ENCODE results near the gene GPD2. TPM values are rescaled to one million over a fixed set of nuclear protein-coding genes. Genes with fewer than 3 reads are reported as not detected.
"Not testable (repeated sequence)": the region's sequence is repeated elsewhere in the genome, so short reads cannot be mapped to it uniquely, and the experiment has no call there.

The GPD2 gene
- total RNA-seq, 1 donor from 2014 or later, result 49.5 TPM

GRCh38 chr2:156513219-156513618 is 77.0 kb downstream of the GPD2 start:
- H3K9me3 Mint-ChIP-seq (ENCODE audit: low read depth), result no peaks in the 10 kb centered on the region
- DNase-seq (ENCODE audit: low spot score, unreplicated experiment), result no peak
- H3K27me3 Mint-ChIP-seq, result no peaks in the 10 kb centered on the region
- peaks cover 14% of the 10 kb centered on the region for H3K36me3 Mint-ChIP-seq (ENCODE audit: insufficient read depth)
- no peak overlapping the region for H3K4me3 Mint-ChIP-seq (ENCODE audit: low read depth)
- H3K27ac Mint-ChIP-seq, result no peak overlapping the region
- TF ChIP-seq, protein P1, sequence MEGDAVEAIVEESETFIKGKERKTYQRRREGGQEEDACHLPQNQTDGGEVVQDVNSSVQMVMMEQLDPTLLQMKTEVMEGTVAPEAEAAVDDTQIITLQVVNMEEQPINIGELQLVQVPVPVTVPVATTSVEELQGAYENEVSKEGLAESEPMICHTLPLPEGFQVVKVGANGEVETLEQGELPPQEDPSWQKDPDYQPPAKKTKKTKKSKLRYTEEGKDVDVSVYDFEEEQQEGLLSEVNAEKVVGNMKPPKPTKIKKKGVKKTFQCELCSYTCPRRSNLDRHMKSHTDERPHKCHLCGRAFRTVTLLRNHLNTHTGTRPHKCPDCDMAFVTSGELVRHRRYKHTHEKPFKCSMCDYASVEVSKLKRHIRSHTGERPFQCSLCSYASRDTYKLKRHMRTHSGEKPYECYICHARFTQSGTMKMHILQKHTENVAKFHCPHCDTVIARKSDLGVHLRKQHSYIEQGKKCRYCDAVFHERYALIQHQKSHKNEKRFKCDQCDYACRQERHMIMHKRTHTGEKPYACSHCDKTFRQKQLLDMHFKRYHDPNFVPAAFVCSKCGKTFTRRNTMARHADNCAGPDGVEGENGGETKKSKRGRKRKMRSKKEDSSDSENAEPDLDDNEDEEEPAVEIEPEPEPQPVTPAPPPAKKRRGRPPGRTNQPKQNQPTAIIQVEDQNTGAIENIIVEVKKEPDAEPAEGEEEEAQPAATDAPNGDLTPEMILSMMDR (IDR thresholded peaks at IDR 0.05; ENCODE audit: unreplicated experiment), result no peak
- peaks cover 5% of the 10 kb centered on the region for H3K4me1 Mint-ChIP-seq (ENCODE audit: low read depth)

- H3K4me1 Mint-ChIP-seq (ENCODE audit: low read depth), result peaks cover 5% of the 10 kb centered on the region
- TF ChIP-seq, protein P1 (IDR thresholded peaks at IDR 0.05; ENCODE audit: unreplicated experiment), result no peak
- DNase-seq (ENCODE audit: low spot score, unreplicated experiment), result no peak
- peaks cover 6% of the 10 kb centered on the region for H3K9me3 Mint-ChIP-seq (ENCODE audit: low read depth)
- H3K4me3 Mint-ChIP-seq (ENCODE audit: low read depth), result no peak overlapping the region
- H3K27ac Mint-ChIP-seq, result no peak overlapping the region
- H3K27me3 Mint-ChIP-seq, result no peaks in the 10 kb centered on the region
- peaks cover 20% of the 10 kb centered on the region for H3K36me3 Mint-ChIP-seq (ENCODE audit: insufficient read depth)
Measured at GRCh38 chr2:156517419-156517818, 81.2 kb downstream of the GPD2 start.

DNA sequence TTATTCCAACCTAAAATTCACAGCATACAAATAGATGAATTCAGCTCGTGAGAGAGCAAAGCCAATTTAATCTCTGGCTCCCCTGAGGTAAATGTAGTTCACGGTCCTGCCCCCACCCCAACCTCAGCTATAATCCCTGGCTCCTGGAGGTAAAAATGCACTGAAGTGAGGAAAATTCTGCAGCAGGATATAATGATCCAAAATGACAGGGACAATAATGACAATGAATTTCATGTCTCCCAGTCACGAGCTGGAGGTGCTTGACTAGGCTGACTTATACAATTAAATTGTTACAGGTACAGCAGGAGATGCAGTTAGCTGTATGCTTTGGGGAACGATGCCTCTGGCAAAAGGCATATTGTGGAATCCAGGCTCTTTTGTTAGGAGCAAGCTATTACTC is 82.0 kb downstream of the GPD2 start:
- Mint-ChIP-seq H3K9me3 (ENCODE audit: low read depth) (peaks cover 6% of the 10 kb centered on the region), H3K36me3 (ENCODE audit: insufficient read depth) (peaks cover 23% of the 10 kb centered on the region), H3K27ac (peak overlapping the region; percentile 9), H3K27me3 (no peaks in the 10 kb centered on the region), H3K4me1 (ENCODE audit: low read depth) (peaks cover 5% of the 10 kb centered on the region), H3K4me3 (ENCODE audit: low read depth) (no peak overlapping the region)
- DNase-seq (ENCODE audit: low spot score, unreplicated experiment), result no peak
- TF ChIP-seq, protein P1 (IDR thresholded peaks at IDR 0.05; ENCODE audit: unreplicated experiment), result no peak

- Mint-ChIP-seq H3K9me3 (ENCODE audit: low read depth) (peaks cover 6% of the 10 kb centered on the region), H3K4me3 (ENCODE audit: low read depth) (no peak overlapping the region), H3K36me3 (ENCODE audit: insufficient read depth) (peaks cover 13% of the 10 kb centered on the region), H3K4me1 (ENCODE audit: low read depth) (peaks cover 3% of the 10 kb centered on the region), H3K27ac (no peak overlapping the region), H3K27me3 (no peaks in the 10 kb centered on the region)
- TF ChIP-seq, protein P1 (IDR thresholded peaks at IDR 0.05; ENCODE audit: unreplicated experiment), result no peak
- no peak for DNase-seq (ENCODE audit: low spot score, unreplicated experiment)
Measured at GRCh38 chr2:156522864-156523440, 86.8 kb downstream of the GPD2 start.

DNA sequence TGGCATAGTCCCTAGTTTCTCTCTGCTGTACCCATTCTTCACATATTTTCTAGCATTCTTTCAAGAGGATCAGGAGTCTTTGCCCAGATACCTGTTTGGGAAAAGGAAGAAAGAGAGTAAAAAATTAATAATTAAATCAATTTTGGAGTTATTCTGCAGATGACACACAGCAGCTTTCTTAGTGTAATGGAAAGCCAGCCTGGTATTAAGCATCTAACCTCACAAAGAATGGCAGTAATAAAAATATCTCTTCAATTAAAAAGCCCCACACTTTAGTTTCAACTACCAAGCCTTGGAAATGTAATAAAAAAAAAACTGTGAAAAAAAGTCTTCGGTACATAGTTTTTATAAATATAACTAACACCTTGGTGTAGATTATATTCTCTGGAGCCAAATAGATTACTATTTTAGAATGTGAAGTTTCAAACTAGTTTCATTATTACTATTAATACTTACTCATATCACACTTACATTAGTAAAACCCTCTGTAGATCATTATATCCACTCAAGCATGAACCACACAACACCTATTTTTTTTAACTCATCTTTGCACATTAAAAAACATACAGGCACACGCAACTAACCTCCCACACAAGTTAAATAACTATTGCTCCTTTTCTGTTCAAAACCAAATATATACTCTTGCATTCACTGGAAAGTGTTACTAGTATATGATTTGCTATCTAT is 90.9 kb downstream of the GPD2 start:
- no peaks in the 10 kb centered on the region for H3K4me1 Mint-ChIP-seq (ENCODE audit: low read depth)
- no peaks in the 10 kb centered on the region for H3K27me3 Mint-ChIP-seq
- DNase-seq (ENCODE audit: low spot score, unreplicated experiment), result no peak
- no peaks in the 10 kb centered on the region for H3K9me3 Mint-ChIP-seq (ENCODE audit: low read depth)
- TF ChIP-seq, protein P1 (IDR thresholded peaks at IDR 0.05; ENCODE audit: unreplicated experiment), result no peak
- peaks cover 8% of the 10 kb centered on the region for H3K36me3 Mint-ChIP-seq (ENCODE audit: insufficient read depth)
- no peak overlapping the region for H3K27ac Mint-ChIP-seq
- H3K4me3 Mint-ChIP-seq (ENCODE audit: low read depth), result no peak overlapping the region

DNA sequence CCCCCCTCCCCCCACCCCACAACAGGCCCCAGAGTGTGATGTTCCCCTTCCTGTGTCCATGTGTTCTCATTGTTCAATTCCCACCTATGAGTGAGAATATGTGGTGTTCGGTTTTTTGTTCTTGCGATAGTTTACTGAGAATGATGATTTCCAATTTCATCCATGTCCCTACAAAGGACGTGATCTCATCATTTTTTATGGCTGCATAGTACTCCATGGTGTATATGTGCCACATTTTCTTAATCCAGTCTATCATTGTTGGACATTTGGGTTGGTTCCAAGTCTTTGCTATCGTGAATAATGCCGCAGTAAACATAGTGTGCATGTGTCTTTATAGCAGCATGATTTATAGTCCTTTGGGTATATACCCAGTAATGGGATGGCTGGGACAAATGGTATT is 92.4 kb downstream of the GPD2 start:
- H3K9me3 Mint-ChIP-seq (ENCODE audit: low read depth); H3K36me3 Mint-ChIP-seq (ENCODE audit: insufficient read depth); H3K27me3 Mint-ChIP-seq; H3K27ac Mint-ChIP-seq; H3K4me1 Mint-ChIP-seq (ENCODE audit: low read depth); H3K4me3 Mint-ChIP-seq (ENCODE audit: low read depth); DNase-seq (ENCODE audit: low spot score, unreplicated experiment): not testable (repeated sequence)

Data from progenitor cell of endocrine pancreas (in vitro differentiated cells).